Karpas-422 (cell line): Measurements from ENCODE around the gene IQCM. TPM values are rescaled to one million over a fixed set of nuclear protein-coding genes. Genes with fewer than 3 reads are reported as not detected.
"Not testable (repeated sequence)": the region's sequence is repeated elsewhere in the genome, so short reads cannot be mapped to it uniquely, and the experiment has no call there.

Experiments
- DNase-seq: peaks from one replicate; pipeline ENCODE4 v3.0.0-alpha.2; 2015
- H2AFZ ChIP-seq: fragments of 200-600 bp; sonication (generic); 2 replicates; pipeline ENCODE4 v1.6.1; 2014; ENCODE audit warnings: antibody characterized with exemption, low read length, mixed read lengths
- H3K27ac ChIP-seq: fragments of 200-600 bp; sonication (generic); 2 replicates; pipeline ENCODE4 v1.5.1; 2014; ENCODE audit warnings: mild to moderate bottlenecking, low read length, moderate library complexity
- H3K27me3 ChIP-seq: fragments of 200-600 bp; sonication (generic); 2 replicates; pipeline ENCODE4 v1.6.1; 2014; ENCODE audit warnings: low read length, mixed read lengths
- H3K36me3 ChIP-seq: fragments of 200-600 bp; sonication (generic); 2 replicates; pipeline ENCODE4 v1.6.1; 2014; ENCODE audit warnings: low read length, mixed read lengths; ENCODE audit not compliant: insufficient read depth
- H3K4me1 ChIP-seq: fragments of 200-600 bp; sonication (generic); 2 replicates; pipeline ENCODE4 v1.6.1; 2014; ENCODE audit warnings: mild to moderate bottlenecking, low read length, mixed read lengths
- H3K4me2 ChIP-seq: fragments of 200-600 bp; sonication (generic); 2 replicates; pipeline ENCODE4 v1.6.1; 2014; ENCODE audit warnings: low read length, low read depth, mild to moderate bottlenecking; ENCODE audit not compliant: poor library complexity, severe bottlenecking
- H3K4me3 ChIP-seq: fragments of 200-600 bp; sonication (generic); 2 replicates; pipeline ENCODE4 v1.5.1; 2014; ENCODE audit warnings: mild to moderate bottlenecking, antibody characterized with exemption, low read length, mixed read lengths
- H3K79me2 ChIP-seq: fragments of 200-600 bp; sonication (generic); 2 replicates; pipeline ENCODE4 v1.6.1; 2014; ENCODE audit warnings: mild to moderate bottlenecking, low read length, mixed read lengths
- H3K9ac ChIP-seq: fragments of 200-600 bp; sonication (generic); 2 replicates; pipeline ENCODE4 v1.6.0; 2014; ENCODE audit warnings: low read length
- H3K9me2 ChIP-seq: fragments of 200-600 bp; sonication (generic), shearing (Covaris generic); replicated peaks from 2 replicates; pipeline ENCODE4 v1.6.0; 2014; ENCODE audit warnings: mild to moderate bottlenecking, low read length, moderate library complexity; ENCODE audit not compliant: insufficient read depth
- H3K9me3 ChIP-seq: fragments of 300-700, 200-600 bp; sonication (generic); 2 replicates; pipeline ENCODE4 v1.6.1; 2014; ENCODE audit warnings: low read length, mixed read lengths
- H4K20me1 ChIP-seq: fragments of 200-600 bp; sonication (generic); 2 replicates; pipeline ENCODE4 v1.6.1; 2014; ENCODE audit warnings: mild to moderate bottlenecking, antibody characterized with exemption, low read length, low read depth; ENCODE audit not compliant: insufficient read depth
- total RNA-seq: library from RNA; depleted of rRNA; stranded (reverse); fragments of >200 nt; shearing (Covaris generic); gene quantifications from 2 replicates; pipeline ENCODE4 v1.2.3, GENCODE V29; 2014; ENCODE audit warnings: low replicate concordance

Gene IQCM
- total RNA-seq, 1 experiment from 2014 or later: not detected

DNA sequence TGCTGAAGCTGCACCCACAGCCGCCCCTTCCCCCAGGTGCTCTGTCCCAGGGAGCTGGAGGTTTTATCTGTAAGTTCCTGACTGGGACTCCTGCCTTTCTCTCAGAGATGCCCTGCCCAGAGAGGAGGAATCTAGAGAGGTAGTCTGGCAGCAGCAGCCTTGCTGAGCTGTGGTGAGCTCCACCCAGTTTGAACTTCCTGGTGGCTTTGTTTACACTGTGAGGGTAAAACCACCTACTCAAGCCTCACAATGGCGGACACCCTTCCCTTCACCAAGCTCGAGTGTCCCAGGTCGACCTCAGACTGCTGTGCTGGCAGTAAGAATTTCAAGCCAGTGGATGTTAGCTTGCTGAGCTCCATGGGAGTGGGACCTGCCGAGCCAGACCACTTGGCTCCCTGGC lies 474.5 kb downstream of the IQCM start:
- not testable (repeated sequence) for H4K20me1 ChIP-seq, H3K9me3 ChIP-seq, H3K79me2 ChIP-seq, H3K9ac ChIP-seq, H3K27ac ChIP-seq, DNase-seq, H3K4me1 ChIP-seq, H3K36me3 ChIP-seq, H2AFZ ChIP-seq, H3K4me3 ChIP-seq, H3K27me3 ChIP-seq, H3K4me2 ChIP-seq, H3K9me2 ChIP-seq

GRCh38 chr4:149328161-149328560 lies 487.5 kb downstream of the IQCM start:
- H3K4me3 ChIP-seq: no peak overlapping the region
- H3K79me2 ChIP-seq: no peaks in the 10 kb centered on the region
- DNase-seq: no peak
- no peaks in the 10 kb centered on the region for H3K4me1 ChIP-seq
- H2AFZ ChIP-seq: no peak overlapping the region
- H3K9ac ChIP-seq: no peak overlapping the region
- H3K9me2 ChIP-seq: no peaks in the 10 kb centered on the region
- no peak overlapping the region for H3K4me2 ChIP-seq
- no peaks in the 10 kb centered on the region for H3K27me3 ChIP-seq
- no peaks in the 10 kb centered on the region for H4K20me1 ChIP-seq
- H3K9me3 ChIP-seq: peaks cover 19% of the 10 kb centered on the region
- H3K36me3 ChIP-seq: no peaks in the 10 kb centered on the region
- H3K27ac ChIP-seq: no peak overlapping the region

DNA sequence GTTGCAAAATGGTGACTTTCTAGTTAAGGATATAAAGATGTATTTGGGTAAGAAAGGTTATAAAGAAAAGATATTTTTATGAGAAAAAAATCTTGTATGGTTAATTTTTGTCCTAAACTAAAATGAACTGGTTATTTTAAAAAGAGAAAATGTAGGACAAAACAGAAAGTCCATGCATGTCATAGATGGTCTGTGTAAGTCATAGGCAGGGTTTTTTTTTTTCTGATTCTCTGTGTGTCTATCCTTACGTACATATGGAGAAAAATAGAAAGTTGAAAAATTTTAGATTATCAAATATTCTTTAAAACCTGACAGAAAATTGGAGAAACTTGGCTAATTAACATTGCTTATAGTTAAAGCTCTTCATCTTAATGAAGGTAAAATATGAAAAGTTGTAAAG lies 493.4 kb downstream of the IQCM start:
- peak; percentile 42 for DNase-seq
- no peaks in the 10 kb centered on the region for H3K27me3 ChIP-seq
- no peak overlapping the region for H2AFZ ChIP-seq
- no peaks in the 10 kb centered on the region for H3K4me1 ChIP-seq
- peaks cover 48% of the 10 kb centered on the region for H3K9me3 ChIP-seq
- no peaks in the 10 kb centered on the region for H3K9me2 ChIP-seq
- H3K9ac ChIP-seq: no peak overlapping the region
- H3K4me2 ChIP-seq: no peak overlapping the region
- H3K27ac ChIP-seq: no peak overlapping the region
- H4K20me1 ChIP-seq: no peaks in the 10 kb centered on the region
- H3K4me3 ChIP-seq: no peak overlapping the region
- no peaks in the 10 kb centered on the region for H3K36me3 ChIP-seq
- no peaks in the 10 kb centered on the region for H3K79me2 ChIP-seq

DNA sequence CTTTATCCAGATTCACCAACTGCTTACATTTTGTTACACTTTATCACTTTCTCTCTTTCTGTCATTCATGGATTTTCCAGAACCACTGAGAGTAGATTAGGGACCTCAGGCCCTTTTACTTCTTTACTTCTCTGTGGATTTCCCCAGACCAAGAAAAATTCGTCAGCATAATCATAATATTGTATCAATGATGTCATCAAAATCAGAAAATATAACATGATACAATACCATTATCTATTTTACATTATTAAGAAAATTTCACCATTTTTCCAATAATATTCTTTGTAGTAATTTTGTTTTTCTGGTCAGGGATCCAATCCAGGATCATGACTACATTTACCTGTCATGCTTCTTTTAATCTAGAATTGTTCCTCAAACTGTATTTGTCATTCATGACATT lies 494.2 kb downstream of the IQCM start:
- Histone ChIP-seq H3K27me3 (no peaks in the 10 kb centered on the region), H3K4me1 (no peaks in the 10 kb centered on the region), H3K9ac (no peak overlapping the region)

DNA sequence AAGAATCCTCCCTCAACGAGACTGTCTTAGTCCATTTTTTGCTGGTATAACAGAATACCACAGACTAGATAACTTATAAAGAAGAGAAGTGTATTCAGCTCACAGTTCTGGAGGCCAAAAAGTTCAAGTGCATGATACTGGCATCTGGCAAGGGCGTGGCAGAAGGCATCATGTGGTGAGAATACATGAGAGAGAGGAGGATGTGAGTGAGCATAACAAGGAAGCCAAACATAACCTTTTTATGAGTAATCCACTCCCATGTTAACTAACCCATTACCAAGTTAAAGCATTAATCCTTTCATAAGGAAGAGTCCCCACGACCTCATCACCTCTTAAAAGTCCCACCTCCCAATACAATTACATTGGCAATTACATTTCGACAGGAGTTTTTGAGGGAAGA lies 504.6 kb downstream of the IQCM start:
- Histone ChIP-seq H3K4me2 (no peak overlapping the region), H3K9me3 (peaks cover 12% of the 10 kb centered on the region), H3K79me2 (no peaks in the 10 kb centered on the region), H2AFZ (no peak overlapping the region), H3K9ac (no peak overlapping the region), H4K20me1 (no peaks in the 10 kb centered on the region), H3K27me3 (no peaks in the 10 kb centered on the region), H3K4me3 (no peak overlapping the region), H3K4me1 (no peaks in the 10 kb centered on the region), H3K9me2 (no peaks in the 10 kb centered on the region), H3K36me3 (no peaks in the 10 kb centered on the region), H3K27ac (no peak overlapping the region)
- no peak for DNase-seq

More for the DNA sequence above, 494.2 kb downstream of the IQCM start:
- no peaks in the 10 kb centered on the region for H4K20me1 ChIP-seq
- H3K4me2 ChIP-seq: no peak overlapping the region
- H3K9me2 ChIP-seq: no peaks in the 10 kb centered on the region
- H3K4me3 ChIP-seq: no peak overlapping the region
- no peak for DNase-seq
- H3K9me3 ChIP-seq: peaks cover 52% of the 10 kb centered on the region
- no peak overlapping the region for H2AFZ ChIP-seq
- no peak overlapping the region for H3K27ac ChIP-seq
- H3K79me2 ChIP-seq: no peaks in the 10 kb centered on the region
- H3K36me3 ChIP-seq: no peaks in the 10 kb centered on the region

DNA sequence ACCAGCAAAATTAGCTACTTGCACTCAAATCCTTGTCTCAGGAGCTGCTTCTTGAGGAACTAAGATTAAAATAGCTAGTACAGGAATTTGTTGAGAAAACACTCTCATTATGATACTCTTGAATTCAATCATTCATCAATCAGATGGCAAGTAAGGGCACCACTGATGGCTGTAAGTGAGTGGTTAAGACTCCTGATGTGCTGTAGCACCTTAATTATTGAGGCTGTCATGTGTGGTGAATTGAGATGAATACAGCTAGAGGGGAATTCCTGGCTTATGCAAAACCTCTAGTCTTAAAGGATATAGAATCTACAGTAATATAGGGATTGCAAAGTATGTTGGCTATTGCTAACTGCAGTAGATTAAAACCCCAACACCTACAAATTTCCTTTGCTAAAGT lies 509.1 kb downstream of the IQCM start:
- H3K9me3 ChIP-seq: no peaks in the 10 kb centered on the region
- H3K36me3 ChIP-seq: no peaks in the 10 kb centered on the region

More for the DNA sequence above, 509.1 kb downstream of the IQCM start:
- H3K27ac ChIP-seq: no peak overlapping the region
- H3K27me3 ChIP-seq: no peaks in the 10 kb centered on the region
- no peaks in the 10 kb centered on the region for H3K4me1 ChIP-seq
- no peak overlapping the region for H3K4me2 ChIP-seq
- no peaks in the 10 kb centered on the region for H3K79me2 ChIP-seq
- no peaks in the 10 kb centered on the region for H4K20me1 ChIP-seq
- no peak overlapping the region for H3K9ac ChIP-seq
- no peak for DNase-seq
- H2AFZ ChIP-seq: no peak overlapping the region
- no peak overlapping the region for H3K4me3 ChIP-seq
- no peaks in the 10 kb centered on the region for H3K9me2 ChIP-seq
